NCI-H226 (cell line): ENCODE data around the gene UROC1.

Experiments
- DNase-seq: peaks from one replicate; pipeline ENCODE4 v3.0.0-alpha.2; 2015

Gene UROC1

GRCh38 chr3:126515066-126515706 is 2.4 kb downstream of the UROC1 start:
- no peak for DNase-seq

- no peak for DNase-seq
Measured at GRCh38 chr3:126514161-126514560, 3.4 kb downstream of the UROC1 start.

GRCh38 chr3:126512916-126513650 is 4.5 kb downstream of the UROC1 start:
- DNase-seq, result no peak

- DNase-seq, result no peak
Measured at GRCh38 chr3:126512026-126512425, 5.5 kb downstream of the UROC1 start.

GRCh38 chr3:126511291-126511690 is 6.3 kb downstream of the UROC1 start:
- DNase-seq, result no peak

- DNase-seq, result no peak
Measured at GRCh38 chr3:126510308-126510910, 7.2 kb downstream of the UROC1 start.

- no peak for DNase-seq
Measured at GRCh38 chr3:126509597-126510307, 7.8 kb downstream of the UROC1 start.

GRCh38 chr3:126508564-126508964 is 9.0 kb downstream of the UROC1 start:
- peak; percentile 29 for DNase-seq

GRCh38 chr3:126507886-126508285 is 9.7 kb downstream of the UROC1 start:
- no peak for DNase-seq

- no peak for DNase-seq
Measured at GRCh38 chr3:126503701-126504100, 13.9 kb downstream of the UROC1 start.

- no peak for DNase-seq
Measured at GRCh38 chr3:126502656-126503055, 14.9 kb downstream of the UROC1 start.

GRCh38 chr3:126501736-126502135 is 15.8 kb downstream of the UROC1 start:
- no peak for DNase-seq

- no peak for DNase-seq
Measured at GRCh38 chr3:126501054-126501453, 16.5 kb downstream of the UROC1 start.

GRCh38 chr3:126500016-126500415 is 17.6 kb downstream of the UROC1 start:
- no peak for DNase-seq

- DNase-seq, result no peak
Measured at GRCh38 chr3:126499401-126499800, 18.2 kb downstream of the UROC1 start.

GRCh38 chr3:126498929-126499328 is 18.6 kb downstream of the UROC1 start:
- no peak for DNase-seq

- DNase-seq, result no peak
Measured at GRCh38 chr3:126498461-126498860, 19.1 kb downstream of the UROC1 start.

- no peak for DNase-seq
Measured at GRCh38 chr3:126497956-126498355, 19.6 kb downstream of the UROC1 start.

- DNase-seq, result no peak
Measured at GRCh38 chr3:126496894-126497850, 20.4 kb downstream of the UROC1 start.

GRCh38 chr3:126495786-126496185 is 21.8 kb downstream of the UROC1 start:
- DNase-seq, result no peak

GRCh38 chr3:126494970-126495230 is 22.7 kb downstream of the UROC1 start:
- DNase-seq, result no peak

- DNase-seq, result no peak
Measured at GRCh38 chr3:126494204-126494969, 23.2 kb downstream of the UROC1 start.
